Measurements from ENCODE around the gene KLHL18.

DNA sequence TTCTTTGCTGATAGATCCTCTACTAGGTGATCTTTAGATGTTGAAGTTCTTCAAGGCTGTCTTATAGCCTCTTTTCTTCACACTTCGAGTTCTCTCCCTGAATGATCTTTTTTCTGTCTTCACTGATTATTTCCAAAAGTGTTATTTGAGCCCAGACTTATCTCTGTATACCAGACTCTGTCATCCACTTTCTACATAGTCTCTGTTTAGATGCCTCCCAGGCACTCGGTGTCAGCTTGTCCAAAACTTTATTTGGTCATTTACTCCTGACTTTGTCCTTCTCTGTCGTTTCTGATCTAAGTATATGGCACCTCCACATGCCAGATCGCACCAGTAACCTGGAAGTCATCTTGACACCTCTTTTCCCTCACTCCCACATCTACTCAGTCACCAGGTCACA, 27.6 kb downstream of the KLHL18 start:
- TF ChIP-seq CTCF (conservative IDR thresholded peaks at IDR 0.05; ENCODE audit: low read length) = no peak
- TF ChIP-seq EZH2phosphoT487 (IDR thresholded peaks at IDR 0.05; ENCODE audit: borderline replicate concordance, low read depth, low read length) = no peak

All from OCI-LY7 (cell line).